Left colon (tissue), 2 donors: ENCODE data around the gene CD320. TPM values are rescaled to one million over a fixed set of nuclear protein-coding genes. Genes with fewer than 3 reads are reported as not detected.
"Not testable (repeated sequence)": the region's sequence is repeated elsewhere in the genome, so short reads cannot be mapped to it uniquely, and the experiment has no call there.

ENCODE experiments used
- ATAC-seq: fragments of 200-7000 bp; cut with Tn5 transposase; one replicate; pipeline ENCODE4 v1.9.1; 2020; ENCODE audit warnings: mild to moderate bottlenecking, moderate library complexity
- DNase-seq, 2 donors: peaks; one replicate each; pipeline ENCODE4 v3.0.0-alpha.2; 2020
- intact Hi-C, 2 donors: fragments of 100-400 bp; cut with DNase I in 1 of 2; cut with micrococcal nuclease in 1 of 2; formaldehyde crosslinking; loops; one replicate each; pipeline versions ENCODE4 v1.11.2 to v1.14.0; 2022; cut with DNase I, micrococcal nuclease
- long read RNA-seq: library from polyadenylated mRNA; unstranded; transcript quantifications from one replicate; pipeline ENCODE4 v2.0.0, GENCODE V29; 2021
- total RNA-seq, 2 donors: library from RNA; stranded (reverse); fragmentation: NEBNext Ultra II Directional; extraction: Animal tissue kit (Norgen Biotek cat#: 25700); gene quantifications; one replicate each; pipeline ENCODE4 v1.2.1, GENCODE V29; 2021
- donor health status: DM: no; HTN: no; CAD: no.
- donor health status: DM: yes; HTN: yes; CAD: no.

Gene CD320
- 10 to 100 TPM; 46.0 to 46.2 TPM for total RNA-seq
- long read RNA-seq, transcript CD320-201 (5 exons, 1,250 nt): major isoform, 108 of 121 reads
- long read RNA-seq, partial matches to known transcripts: 4 of 121 reads
- long read RNA-seq, other reads (novel, unspliced or antisense): 8 of 121 reads

GRCh38 chr19:8307965-8308866 is at the start of gene CD320:
CD320 (minus strand) TSS chr19:8308358; CDS start chr19:8308290, 68 bp downstream.
- DNase-seq: peak; percentile 87 to 95
- intact Hi-C loops: no loop called here

GRCh38 chr19:8357007-8357521 is 48.9 kb upstream of the CD320 start:
- DNase-seq: no peak
- ATAC-seq: no peak
- intact Hi-C loops: no loop called here

More at GRCh38 chr19:8307965-8308866, at the start of gene CD320:
- peak; percentile 79 for ATAC-seq

- intact Hi-C loops: no loop called here
- ATAC-seq: no peak
- DNase-seq: no peak
Observed at GRCh38 chr19:8355631-8356402, 47.7 kb upstream of the CD320 start.

- intact Hi-C loops: loop anchor here in 1 of 2 donors (5.0 kb wide), 1 partner anchor 154 kb away; no protein-coding TSS in a partner anchor
- not testable (repeated sequence) for DNase-seq, ATAC-seq
Observed at GRCh38 chr19:8352845-8353244, 44.7 kb upstream of the CD320 start.

- no peak for ATAC-seq
- intact Hi-C loops: loop anchor here in 1 of 2 donors (5.0 kb wide), 1 partner anchor 155 kb away; no protein-coding TSS in a partner anchor
- DNase-seq: no peak
Observed at GRCh38 chr19:8352134-8352827, 44.1 kb upstream of the CD320 start.

GRCh38 chr19:8349629-8350372 is 41.6 kb upstream of the CD320 start:
- not testable (repeated sequence) for ATAC-seq, DNase-seq
- intact Hi-C loops: loop anchor here in 1 of 2 donors (5.0 kb wide), 1 partner anchor 158 kb away; no protein-coding TSS in a partner anchor

- DNase-seq (no peak), ATAC-seq (no peak)
- intact Hi-C loops: no loop called here
Observed at GRCh38 chr19:8343483-8343844, 35.3 kb upstream of the CD320 start.

- ATAC-seq (peak; percentile 100), DNase-seq (peak; percentile 96 to 97)
- intact Hi-C loops: no loop called here
Observed at GRCh38 chr19:8342684-8343482, 34.7 kb upstream of the CD320 start, which contains the start of gene KANK3. KANK3 (minus strand) TSS chr19:8343262; CDS start chr19:8337828, 5,434 bp downstream.

- DNase-seq: no peak
- no peak for ATAC-seq
- intact Hi-C loops: no loop called here
Observed at GRCh38 chr19:8342316-8342683, 34.1 kb upstream of the CD320 start.

GRCh38 chr19:8341504-8341903 is 33.3 kb upstream of the CD320 start:
- intact Hi-C loops, DNase-seq, ATAC-seq: not testable (repeated sequence)

GRCh38 chr19:8340341-8341096 is 32.4 kb upstream of the CD320 start:
- intact Hi-C loops: no loop called here
- ATAC-seq (no peak), DNase-seq (no peak)

GRCh38 chr19:8338835-8339234 is 30.7 kb upstream of the CD320 start:
- intact Hi-C loops: no loop called here
- ATAC-seq (no peak), DNase-seq (no peak)

GRCh38 chr19:8337728-8338127 is 29.6 kb upstream of the CD320 start:
- intact Hi-C loops: no loop called here
- ATAC-seq: peak; percentile 30
- peak in 1 of 2 donors; percentile 20 for DNase-seq

GRCh38 chr19:8336660-8337059 is 28.5 kb upstream of the CD320 start:
- DNase-seq (no peak), ATAC-seq (no peak)
- intact Hi-C loops: no loop called here

- intact Hi-C loops: no loop called here
- no peak for DNase-seq
- no peak for ATAC-seq
Observed at GRCh38 chr19:8336072-8336569, 28.0 kb upstream of the CD320 start.
